HL-60 (cell line): ENCODE results near the gene SMC6.

Experiments used
- TF ChIP-seq, protein P1 (sequence below): IDR thresholded peaks from one replicate; pipeline ENCODE4 v1.5.1; 2011; ENCODE audit warnings: low read length, control low read depth, inconsistent platforms; ENCODE audit not compliant: insufficient read depth
- TF ChIP-seq, protein P2 (sequence below): IDR thresholded peaks from 2 replicates; pipeline ENCODE4 v1.6.1; 2012; ENCODE audit warnings: low read depth; ENCODE audit not compliant: insufficient replicate concordance

DNA sequence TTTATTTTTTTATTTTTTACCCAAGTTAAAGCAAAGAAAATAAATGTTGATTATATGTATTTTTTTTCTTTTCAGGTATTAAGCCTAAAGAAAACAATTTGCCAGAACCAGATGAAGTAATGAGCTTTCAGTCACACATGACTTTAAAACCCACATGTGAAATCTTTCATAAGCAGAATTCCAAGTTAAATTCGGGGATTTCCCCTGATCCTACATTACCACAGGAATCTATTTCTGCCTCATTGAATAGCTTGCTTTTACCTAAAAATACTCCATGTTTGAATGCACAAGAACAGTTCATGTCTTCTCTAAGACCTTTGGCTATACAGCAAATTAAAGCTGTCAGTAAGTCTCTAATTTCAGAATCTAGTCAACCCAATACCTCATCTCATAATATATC, 26.9 kb upstream of the SMC6 start:
- TF ChIP-seq, protein P1, sequence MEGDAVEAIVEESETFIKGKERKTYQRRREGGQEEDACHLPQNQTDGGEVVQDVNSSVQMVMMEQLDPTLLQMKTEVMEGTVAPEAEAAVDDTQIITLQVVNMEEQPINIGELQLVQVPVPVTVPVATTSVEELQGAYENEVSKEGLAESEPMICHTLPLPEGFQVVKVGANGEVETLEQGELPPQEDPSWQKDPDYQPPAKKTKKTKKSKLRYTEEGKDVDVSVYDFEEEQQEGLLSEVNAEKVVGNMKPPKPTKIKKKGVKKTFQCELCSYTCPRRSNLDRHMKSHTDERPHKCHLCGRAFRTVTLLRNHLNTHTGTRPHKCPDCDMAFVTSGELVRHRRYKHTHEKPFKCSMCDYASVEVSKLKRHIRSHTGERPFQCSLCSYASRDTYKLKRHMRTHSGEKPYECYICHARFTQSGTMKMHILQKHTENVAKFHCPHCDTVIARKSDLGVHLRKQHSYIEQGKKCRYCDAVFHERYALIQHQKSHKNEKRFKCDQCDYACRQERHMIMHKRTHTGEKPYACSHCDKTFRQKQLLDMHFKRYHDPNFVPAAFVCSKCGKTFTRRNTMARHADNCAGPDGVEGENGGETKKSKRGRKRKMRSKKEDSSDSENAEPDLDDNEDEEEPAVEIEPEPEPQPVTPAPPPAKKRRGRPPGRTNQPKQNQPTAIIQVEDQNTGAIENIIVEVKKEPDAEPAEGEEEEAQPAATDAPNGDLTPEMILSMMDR = no peak
- TF ChIP-seq, protein P2, sequence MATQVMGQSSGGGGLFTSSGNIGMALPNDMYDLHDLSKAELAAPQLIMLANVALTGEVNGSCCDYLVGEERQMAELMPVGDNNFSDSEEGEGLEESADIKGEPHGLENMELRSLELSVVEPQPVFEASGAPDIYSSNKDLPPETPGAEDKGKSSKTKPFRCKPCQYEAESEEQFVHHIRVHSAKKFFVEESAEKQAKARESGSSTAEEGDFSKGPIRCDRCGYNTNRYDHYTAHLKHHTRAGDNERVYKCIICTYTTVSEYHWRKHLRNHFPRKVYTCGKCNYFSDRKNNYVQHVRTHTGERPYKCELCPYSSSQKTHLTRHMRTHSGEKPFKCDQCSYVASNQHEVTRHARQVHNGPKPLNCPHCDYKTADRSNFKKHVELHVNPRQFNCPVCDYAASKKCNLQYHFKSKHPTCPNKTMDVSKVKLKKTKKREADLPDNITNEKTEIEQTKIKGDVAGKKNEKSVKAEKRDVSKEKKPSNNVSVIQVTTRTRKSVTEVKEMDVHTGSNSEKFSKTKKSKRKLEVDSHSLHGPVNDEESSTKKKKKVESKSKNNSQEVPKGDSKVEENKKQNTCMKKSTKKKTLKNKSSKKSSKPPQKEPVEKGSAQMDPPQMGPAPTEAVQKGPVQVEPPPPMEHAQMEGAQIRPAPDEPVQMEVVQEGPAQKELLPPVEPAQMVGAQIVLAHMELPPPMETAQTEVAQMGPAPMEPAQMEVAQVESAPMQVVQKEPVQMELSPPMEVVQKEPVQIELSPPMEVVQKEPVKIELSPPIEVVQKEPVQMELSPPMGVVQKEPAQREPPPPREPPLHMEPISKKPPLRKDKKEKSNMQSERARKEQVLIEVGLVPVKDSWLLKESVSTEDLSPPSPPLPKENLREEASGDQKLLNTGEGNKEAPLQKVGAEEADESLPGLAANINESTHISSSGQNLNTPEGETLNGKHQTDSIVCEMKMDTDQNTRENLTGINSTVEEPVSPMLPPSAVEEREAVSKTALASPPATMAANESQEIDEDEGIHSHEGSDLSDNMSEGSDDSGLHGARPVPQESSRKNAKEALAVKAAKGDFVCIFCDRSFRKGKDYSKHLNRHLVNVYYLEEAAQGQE = no peak
